ENCODE data around the gene PREX1. TPM values are rescaled to one million over a fixed set of nuclear protein-coding genes. Genes with fewer than 3 reads are reported as not detected.

Gene PREX1
- polyA plus RNA-seq, 1 experiment, result 1.3 TPM

- ChIA-PET POLR2A (no interaction called here), CTCF (no interaction called here)
- no peak overlapping the region for H3K4me3 ChIP-seq (ENCODE audit: low read depth, low read length)
- TF ChIP-seq, protein P1, sequence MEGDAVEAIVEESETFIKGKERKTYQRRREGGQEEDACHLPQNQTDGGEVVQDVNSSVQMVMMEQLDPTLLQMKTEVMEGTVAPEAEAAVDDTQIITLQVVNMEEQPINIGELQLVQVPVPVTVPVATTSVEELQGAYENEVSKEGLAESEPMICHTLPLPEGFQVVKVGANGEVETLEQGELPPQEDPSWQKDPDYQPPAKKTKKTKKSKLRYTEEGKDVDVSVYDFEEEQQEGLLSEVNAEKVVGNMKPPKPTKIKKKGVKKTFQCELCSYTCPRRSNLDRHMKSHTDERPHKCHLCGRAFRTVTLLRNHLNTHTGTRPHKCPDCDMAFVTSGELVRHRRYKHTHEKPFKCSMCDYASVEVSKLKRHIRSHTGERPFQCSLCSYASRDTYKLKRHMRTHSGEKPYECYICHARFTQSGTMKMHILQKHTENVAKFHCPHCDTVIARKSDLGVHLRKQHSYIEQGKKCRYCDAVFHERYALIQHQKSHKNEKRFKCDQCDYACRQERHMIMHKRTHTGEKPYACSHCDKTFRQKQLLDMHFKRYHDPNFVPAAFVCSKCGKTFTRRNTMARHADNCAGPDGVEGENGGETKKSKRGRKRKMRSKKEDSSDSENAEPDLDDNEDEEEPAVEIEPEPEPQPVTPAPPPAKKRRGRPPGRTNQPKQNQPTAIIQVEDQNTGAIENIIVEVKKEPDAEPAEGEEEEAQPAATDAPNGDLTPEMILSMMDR (IDR thresholded peaks at IDR 0.05; ENCODE audit: insufficient read depth, low read depth, low read length), result no peak
- H3K36me3 ChIP-seq (ENCODE audit: control insufficient read depth, insufficient read depth, low read length), result no peaks in the 10 kb centered on the region
- H3K27me3 ChIP-seq (ENCODE audit: control insufficient read depth, insufficient read depth, low read length), result no peaks in the 10 kb centered on the region
- no peak for DNase-seq (ENCODE audit: low read depth)
These were observed 250.2 kb downstream of the PREX1 start for GRCh38 chr20:48577557-48577956.

DNA sequence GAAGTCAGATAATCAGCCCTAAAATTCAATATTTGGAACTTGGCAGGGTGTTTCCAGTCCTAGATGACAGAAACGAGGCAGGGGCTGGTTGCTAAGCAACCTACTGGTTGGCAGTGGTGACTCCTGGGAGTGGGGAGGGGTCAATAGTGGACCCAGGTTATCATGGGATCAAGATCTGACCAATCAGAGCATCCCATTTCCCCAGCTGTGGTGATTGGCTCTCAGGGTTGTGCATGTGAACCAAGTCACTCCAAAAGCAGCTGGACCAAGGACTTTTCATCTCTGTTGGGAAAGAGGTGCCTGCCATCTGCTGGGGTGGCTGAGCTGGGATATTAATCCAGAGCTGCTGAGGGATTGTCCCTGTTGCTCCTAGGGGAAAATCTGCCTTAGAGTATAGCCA lies 253.4 kb downstream of the PREX1 start:
- POLR2A ChIA-PET, result no interaction called here
- peaks cover 2% of the 10 kb centered on the region for H3K27me3 ChIP-seq (ENCODE audit: control insufficient read depth, insufficient read depth, low read length)
- no peaks in the 10 kb centered on the region for H3K36me3 ChIP-seq (ENCODE audit: control insufficient read depth, insufficient read depth, low read length)
- no peak for DNase-seq (ENCODE audit: low read depth)
- CTCF ChIA-PET, result interaction anchor here (1.8 kb wide), 1 partner anchor 46 kb away, joined by 5 read pairs; no protein-coding TSS in a partner anchor
- H3K4me3 ChIP-seq (ENCODE audit: low read depth, low read length), result no peak overlapping the region
- TF ChIP-seq, protein P1 (IDR thresholded peaks at IDR 0.05; ENCODE audit: insufficient read depth, low read depth, low read length), result no peak

Other genes starting within 250 kb of the PREX1 start
- 15.5 and 20.0 TPM in 2 replicates for gene ARFGEF2, start 93.7 kb upstream of the PREX1 start, polyA plus RNA-seq (2011; rRNA removed)
- 21.7 and 44.4 TPM in 2 replicates for gene CSE1L, start 218.3 kb upstream of the PREX1 start, polyA plus RNA-seq (2011; rRNA removed)

Data from BJ (cell line).